Mammary epithelial cell (primary cell): Measurements from ENCODE around the gene HERC5.

Experiments used
- EZH2 ChIP-seq: IDR thresholded peaks from 2 replicates; pipeline ENCODE4 v1.6.1; 2012; ENCODE audit warnings: low read length, inconsistent platforms, borderline replicate concordance
- TF ChIP-seq, protein P1 (sequence below), 2 donors: IDR thresholded peaks in 1 of 2; conservative IDR thresholded peaks in 1 of 2; 2 replicates each; pipeline ENCODE4 v1.5.1; 2011 to 2012; ENCODE audit warnings: inconsistent platforms in 2 of 2, low read length in 2 of 2, mild to moderate bottlenecking in 2 of 2, control low read depth in 1 of 2, low read depth in 1 of 2; ENCODE audit not compliant: insufficient read depth in 1 of 2; ENCODE audit errors: extremely low read depth in 1 of 2

DNA sequence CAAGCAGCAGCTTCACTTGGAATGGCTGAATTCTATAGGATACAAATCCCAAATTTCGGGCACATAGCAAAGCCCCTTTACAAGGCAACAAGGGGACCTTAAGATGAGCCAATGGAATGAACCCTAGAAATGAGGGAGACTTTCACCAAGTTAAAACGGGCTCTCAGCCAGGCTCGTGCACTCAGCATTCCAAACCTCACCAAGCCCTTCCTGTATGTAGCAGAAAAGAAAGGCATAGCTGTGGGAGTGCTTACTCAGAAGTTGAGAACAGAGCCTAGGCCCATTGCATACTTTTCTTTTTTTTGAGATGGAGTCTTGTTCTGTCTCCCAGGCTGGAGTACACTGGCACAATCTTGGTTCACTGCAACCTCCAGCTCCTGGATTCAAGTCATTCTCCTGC is 10.8 kb upstream of the HERC5 start:
- no peak for TF ChIP-seq EZH2
- TF ChIP-seq, protein P1, sequence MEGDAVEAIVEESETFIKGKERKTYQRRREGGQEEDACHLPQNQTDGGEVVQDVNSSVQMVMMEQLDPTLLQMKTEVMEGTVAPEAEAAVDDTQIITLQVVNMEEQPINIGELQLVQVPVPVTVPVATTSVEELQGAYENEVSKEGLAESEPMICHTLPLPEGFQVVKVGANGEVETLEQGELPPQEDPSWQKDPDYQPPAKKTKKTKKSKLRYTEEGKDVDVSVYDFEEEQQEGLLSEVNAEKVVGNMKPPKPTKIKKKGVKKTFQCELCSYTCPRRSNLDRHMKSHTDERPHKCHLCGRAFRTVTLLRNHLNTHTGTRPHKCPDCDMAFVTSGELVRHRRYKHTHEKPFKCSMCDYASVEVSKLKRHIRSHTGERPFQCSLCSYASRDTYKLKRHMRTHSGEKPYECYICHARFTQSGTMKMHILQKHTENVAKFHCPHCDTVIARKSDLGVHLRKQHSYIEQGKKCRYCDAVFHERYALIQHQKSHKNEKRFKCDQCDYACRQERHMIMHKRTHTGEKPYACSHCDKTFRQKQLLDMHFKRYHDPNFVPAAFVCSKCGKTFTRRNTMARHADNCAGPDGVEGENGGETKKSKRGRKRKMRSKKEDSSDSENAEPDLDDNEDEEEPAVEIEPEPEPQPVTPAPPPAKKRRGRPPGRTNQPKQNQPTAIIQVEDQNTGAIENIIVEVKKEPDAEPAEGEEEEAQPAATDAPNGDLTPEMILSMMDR (conservative IDR thresholded peaks at IDR 0.05 in 1 of 2, IDR thresholded peaks at IDR 0.05 in 1 of 2; ENCODE audit: extremely low read depth in 1 of 2, insufficient read depth in 1 of 2, low read depth in 1 of 2, low read length in 2 of 2) = no peak
